Measurements from ENCODE around the gene TIMM44. TPM values are rescaled to one million over a fixed set of nuclear protein-coding genes. Genes with fewer than 3 reads are reported as not detected.

Gene TIMM44
- total and polyA plus RNA-seq, 2 of the 8 experiments (the other 6 are each of a cell fraction or from before 2014, with no cell fraction given), result 131 to 150 TPM

GRCh38 chr19:7922836-7923195, 20.6 kb downstream of the TIMM44 start:
- H3K9me3 ChIP-seq (ENCODE audit: insufficient read depth in 2 of 2, low read depth in 1 of 2, low read length in 1 of 2), result no peaks in the 10 kb centered on the region
- no peak for FAIRE-seq
- H3K56ac ChIP-seq (replicated peaks; ENCODE audit: insufficient read length, low read depth, low read length), result no peak overlapping the region
- peaks cover 10 to 18% of the 10 kb centered on the region in 2 experiments for H4K20me1 ChIP-seq (replicated peaks in 1 of 2; ENCODE audit: control insufficient read depth in 1 of 2, insufficient read depth in 2 of 2, low read length in 2 of 2)
- no peak for DNase-seq (ENCODE audit: low read depth in 1 of 2, low spot score in 2 of 2)
- H2BK15ac ChIP-seq (ENCODE audit: low read length), result no peak overlapping the region
- no peak overlapping the region for H3K4me2 ChIP-seq (ENCODE audit: insufficient read depth in 1 of 2, low read depth in 2 of 2, low read length in 2 of 2)
- no peak overlapping the region for H4K91ac ChIP-seq (replicated peaks; ENCODE audit: insufficient read length, low read length)
- no peak overlapping the region for H2AFZ ChIP-seq (ENCODE audit: low read length)
- no peak overlapping the region for H3K4me3 ChIP-seq (ENCODE audit: extremely low read depth in 1 of 4, insufficient read depth in 2 of 4, low read depth in 3 of 4, low read length in 4 of 4)
- no peak overlapping the region for H2AK5ac ChIP-seq (ENCODE audit: low read depth, low read length)
- H3K4me1 ChIP-seq (replicated peaks in 1 of 4; ENCODE audit: control insufficient read depth in 3 of 4, insufficient read depth in 4 of 4, low read length in 3 of 4), result peaks cover 0 to 21% (median 9%) of the 10 kb centered on the region in 4 experiments; a peak in 5 of 7 replicates
- no peak overlapping the region for H3K23ac ChIP-seq (ENCODE audit: insufficient read length)
- peaks cover 0 to 11% (median 11%) of the 10 kb centered on the region in 4 experiments; a peak in 5 of 7 replicates for H3K27me3 ChIP-seq (replicated peaks in 1 of 4; ENCODE audit: control insufficient read depth in 3 of 4, extremely low read depth in 1 of 4, insufficient read depth in 3 of 4, low read length in 3 of 4)
- no peak overlapping the region for H2BK12ac ChIP-seq (ENCODE audit: low read depth, low read length)
- H3K79me2 ChIP-seq (ENCODE audit: control insufficient read depth in 1 of 2, insufficient read depth in 2 of 2, low read length in 2 of 2), result no peaks in the 10 kb centered on the region
- H2BK5ac ChIP-seq (ENCODE audit: low read depth, low read length), result no peak overlapping the region
- CTCF ChIA-PET (ENCODE audit: partially characterized antibody), result interaction anchor here (0.6 to 9.0 kb wide), 7 partner anchors 14 to 84 kb away, joined by 3 to 112 read pairs (median 4); partner anchors contain the start of gene TIMM44
- no peak overlapping the region for H3K4ac ChIP-seq (replicated peaks; ENCODE audit: insufficient read length, low read depth, low read length)
- no peak overlapping the region for H3K9ac ChIP-seq (replicated peaks in 1 of 4; ENCODE audit: extremely low read depth in 1 of 4, low read depth in 3 of 4, low read length in 3 of 4)
- H3K14ac ChIP-seq (ENCODE audit: insufficient read length), result no peak overlapping the region
- H4K5ac ChIP-seq (ENCODE audit: insufficient read length, low read depth, low read length), result no peak overlapping the region
- H2BK120ac ChIP-seq (replicated peaks; ENCODE audit: low read depth, low read length), result no peak overlapping the region
- peaks cover 14% of the 10 kb centered on the region for H3K23me2 ChIP-seq (ENCODE audit: low read depth, low read length)
- H3K36me3 ChIP-seq (ENCODE audit: control insufficient read depth in 2 of 4, insufficient read depth in 4 of 4, low read length in 3 of 4), result peaks cover 0 to 3% (median 0%) of the 10 kb centered on the region in 4 experiments; a peak in 2 of 8 replicates
- H3K79me1 ChIP-seq (ENCODE audit: low read depth, low read length), result no peaks in the 10 kb centered on the region
- no peak overlapping the region for H3K27ac ChIP-seq (ENCODE audit: low read depth, low read length)
- WGBS, 2 experiments (ENCODE audit: extremely low coverage in 1 of 2, insufficient coverage in 1 of 2, insufficient read length in 1 of 2, insufficient replicate concordance in 2 of 2, low coverage in 1 of 2, low lambda C conversion rate in 2 of 2, missing lambda C conversion rate in 1 of 2), result 87% methylated on average over 8 of the region's 8 CpGs; no CpG with 5 or more reads in 1 of the 2 experiments
- H3K18ac ChIP-seq (ENCODE audit: extremely low read depth, low read length), result no peak overlapping the region
- POLR2A ChIA-PET (ENCODE audit: partially characterized antibody), result interaction anchor here (1.5 to 10.6 kb wide), 5 partner anchors 19 to 58 kb away, joined by 3 to 106 read pairs (median 5); partner anchors contain the start of gene TIMM44
- H2BK20ac ChIP-seq (ENCODE audit: low read length), result no peak overlapping the region
- H4K8ac ChIP-seq (ENCODE audit: extremely low read depth, insufficient read depth, low read length), result no peak overlapping the region
- TF ChIP-seq E2F6 (IDR thresholded peaks at IDR 0.05) (no peak), BCL11A (IDR thresholded peaks at IDR 0.05; ENCODE audit: low read depth in 2 of 2, low read length in 2 of 2) (no peak), CEBPB (IDR thresholded peaks at IDR 0.05; ENCODE audit: low read depth, low read length) (no peak), ZNF274 (IDR thresholded peaks at IDR 0.05; ENCODE audit: borderline replicate concordance, extremely low read depth, low read length) (no peak), POLR2AphosphoS5 (IDR thresholded peaks at IDR 0.05; ENCODE audit: low read depth, low read length) (no peak), SUZ12 (IDR thresholded peaks at IDR 0.05; ENCODE audit: low read length) (no peak), POLR2A (IDR thresholded peaks at IDR 0.05; ENCODE audit: control extremely low read depth in 1 of 2, low read depth in 2 of 2, low read length in 2 of 2) (no peak), RAD21 (IDR thresholded peaks at IDR 0.05 in 1 of 2, conservative IDR thresholded peaks at IDR 0.05 in 1 of 2; ENCODE audit: low read depth in 2 of 2, low read length in 2 of 2) (no peak), CTBP2 (IDR thresholded peaks at IDR 0.05; ENCODE audit: borderline replicate concordance, insufficient read depth, insufficient read length, low read length) (no peak), CHD1 (IDR thresholded peaks at IDR 0.05; ENCODE audit: low read depth, low read length) (no peak), CBX8 (IDR thresholded peaks at IDR 0.05; ENCODE audit: borderline replicate concordance, low read depth, low read length) (no peak), TEAD4 (IDR thresholded peaks at IDR 0.05; ENCODE audit: low read depth, low read length) (no peak)
